ENCODE data around the gene OR4D9.
"Not testable (repeated sequence)": the region's sequence is repeated elsewhere in the genome, so short reads cannot be mapped to it uniquely, and the experiment has no call there.

The OR4D9 gene

GRCh38 chr11:59501931-59502330 lies 9.4 kb upstream of the OR4D9 start:
- no peak overlapping the region for H2AFZ ChIP-seq (ENCODE audit: low read length)
- no peaks in the 10 kb centered on the region for H3F3A ChIP-seq (ENCODE audit: insufficient read depth, low read length)
- no peak for TF ChIP-seq CTCF (IDR thresholded peaks at IDR 0.05; ENCODE audit: low read length)
- TF ChIP-seq EZH2 (IDR thresholded peaks at IDR 0.05; ENCODE audit: borderline replicate concordance, low read length), result no peak

GRCh38 chr11:59503276-59503675 lies 8.1 kb upstream of the OR4D9 start, which contains the start of gene OR4D11:
Gene OR4D11, plus strand, starts transcription at chr11:59503576. Its CDS starts 0 bp downstream, at chr11:59503576.
- Histone ChIP-seq H3F3A (ENCODE audit: insufficient read depth, low read length) (no peaks in the 10 kb centered on the region), H3K27ac (ENCODE audit: low read depth, low read length, poor library complexity, severe bottlenecking) (no peak within 1 kb of the TSS), H3K4me2 (ENCODE audit: low read length) (no peak within 1 kb of the TSS), H3K4me1 (ENCODE audit: insufficient read depth, low read length, severe bottlenecking) (no peaks in the 10 kb centered on the region), H2AFZ (ENCODE audit: low read length) (no peak within 1 kb of the TSS), H3K79me2 (ENCODE audit: insufficient read depth, low read length) (no peaks in the 10 kb centered on the region), H3K9ac (ENCODE audit: low read length) (no peak within 1 kb of the TSS), H4K20me1 (ENCODE audit: insufficient read depth, low read length) (no peaks in the 10 kb centered on the region), H3K9me3 (ENCODE audit: low read length) (no peaks in the 10 kb centered on the region), H3K9me2 (ENCODE audit: low read depth, low read length) (no peaks in the 10 kb centered on the region), H3K4me3 (ENCODE audit: low read depth, low read length, poor library complexity, severe bottlenecking) (no peak within 1 kb of the TSS), H3K36me3 (ENCODE audit: insufficient read depth, low read length) (no peaks in the 10 kb centered on the region), H3K27me3 (ENCODE audit: insufficient read depth, low read length) (no peaks in the 10 kb centered on the region)
- TF ChIP-seq CTCF (IDR thresholded peaks at IDR 0.05; ENCODE audit: low read length), result no peak

More at GRCh38 chr11:59501931-59502330, 9.4 kb upstream of the OR4D9 start:
- no peaks in the 10 kb centered on the region for H3K4me1 ChIP-seq (ENCODE audit: insufficient read depth, low read length, severe bottlenecking)
- H3K36me3 ChIP-seq (ENCODE audit: insufficient read depth, low read length), result no peaks in the 10 kb centered on the region
- H3K9me3 ChIP-seq (ENCODE audit: low read length), result no peaks in the 10 kb centered on the region
- H3K27me3 ChIP-seq (ENCODE audit: insufficient read depth, low read length), result no peaks in the 10 kb centered on the region
- H3K79me2 ChIP-seq (ENCODE audit: insufficient read depth, low read length), result no peaks in the 10 kb centered on the region
- no peak overlapping the region for H3K4me2 ChIP-seq (ENCODE audit: low read length)
- no peak overlapping the region for H3K4me3 ChIP-seq (ENCODE audit: low read depth, low read length, poor library complexity, severe bottlenecking)
- no peaks in the 10 kb centered on the region for H4K20me1 ChIP-seq (ENCODE audit: insufficient read depth, low read length)
- no peak overlapping the region for H3K27ac ChIP-seq (ENCODE audit: low read depth, low read length, poor library complexity, severe bottlenecking)
- no peak overlapping the region for H3K9ac ChIP-seq (ENCODE audit: low read length)
- H3K9me2 ChIP-seq (ENCODE audit: low read depth, low read length), result no peaks in the 10 kb centered on the region

GRCh38 chr11:59511675-59512074 lies 336 bp downstream of the OR4D9 start:
- H3K4me3 ChIP-seq (ENCODE audit: low read depth, low read length, poor library complexity, severe bottlenecking), result no peak overlapping the region
- H3K79me2 ChIP-seq (ENCODE audit: insufficient read depth, low read length), result no peaks in the 10 kb centered on the region
- no peaks in the 10 kb centered on the region for H3K4me1 ChIP-seq (ENCODE audit: insufficient read depth, low read length, severe bottlenecking)
- no peaks in the 10 kb centered on the region for H4K20me1 ChIP-seq (ENCODE audit: insufficient read depth, low read length)
- no peak overlapping the region for H3K27ac ChIP-seq (ENCODE audit: low read depth, low read length, poor library complexity, severe bottlenecking)
- H3K4me2 ChIP-seq (ENCODE audit: low read length), result no peak overlapping the region
- H3K36me3 ChIP-seq (ENCODE audit: insufficient read depth, low read length), result no peaks in the 10 kb centered on the region
- no peaks in the 10 kb centered on the region for H3K9me3 ChIP-seq (ENCODE audit: low read length)
- no peak overlapping the region for H3K9ac ChIP-seq (ENCODE audit: low read length)
- no peaks in the 10 kb centered on the region for H3F3A ChIP-seq (ENCODE audit: insufficient read depth, low read length)
- H3K27me3 ChIP-seq (ENCODE audit: insufficient read depth, low read length), result no peaks in the 10 kb centered on the region
- TF ChIP-seq EZH2 (IDR thresholded peaks at IDR 0.05; ENCODE audit: borderline replicate concordance, low read length) (no peak), CTCF (IDR thresholded peaks at IDR 0.05; ENCODE audit: low read length) (no peak)
- H2AFZ ChIP-seq (ENCODE audit: low read length), result no peak overlapping the region
- no peaks in the 10 kb centered on the region for H3K9me2 ChIP-seq (ENCODE audit: low read depth, low read length)

GRCh38 chr11:59520139-59520538 lies 8.8 kb downstream of the OR4D9 start:
- H2AFZ ChIP-seq (ENCODE audit: low read length); H3K9ac ChIP-seq (ENCODE audit: low read length); H3K79me2 ChIP-seq (ENCODE audit: insufficient read depth, low read length); H3F3A ChIP-seq (ENCODE audit: insufficient read depth, low read length); H3K9me3 ChIP-seq (ENCODE audit: low read length); H3K4me3 ChIP-seq (ENCODE audit: low read depth, low read length, poor library complexity, severe bottlenecking); H4K20me1 ChIP-seq (ENCODE audit: insufficient read depth, low read length); H3K4me2 ChIP-seq (ENCODE audit: low read length); H3K9me2 ChIP-seq (ENCODE audit: low read depth, low read length); H3K27ac ChIP-seq (ENCODE audit: low read depth, low read length, poor library complexity, severe bottlenecking); H3K27me3 ChIP-seq (ENCODE audit: insufficient read depth, low read length); H3K36me3 ChIP-seq (ENCODE audit: insufficient read depth, low read length); H3K4me1 ChIP-seq (ENCODE audit: insufficient read depth, low read length, severe bottlenecking): not testable (repeated sequence)

Measured in OCI-LY1 (cell line).